Left cardiac atrium (tissue), 4 donors: ENCODE measurements around the gene CRELD1. TPM values are rescaled to one million over a fixed set of nuclear protein-coding genes. Genes with fewer than 3 reads are reported as not detected.
"Not testable (repeated sequence)": the region's sequence is repeated elsewhere in the genome, so short reads cannot be mapped to it uniquely, and the experiment has no call there.

Source experiments
- ATAC-seq, 2 donors: fragments of 200-7000 bp; cut with Tn5 transposase; one replicate each; pipeline ENCODE4 v1.9.1; 2020; ENCODE audit warnings: mild to moderate bottlenecking in 2 of 2, moderate library complexity in 2 of 2
- DNase-seq: peaks from one replicate; pipeline ENCODE4 v3.0.0-alpha.2; 2020
- intact Hi-C, 2 donors: fragments of 100-400 bp; cut with DNase I; formaldehyde crosslinking; loops; one replicate each; pipeline versions ENCODE4 v1.14.1 to v1.15.1; 2022 to 2023
- total RNA-seq, 2 donors: library from RNA; stranded (reverse); fragmentation: NEBNext Ultra II Directional; extraction: Animal tissue kit (Norgen Biotek cat#: 25700); gene quantifications; one replicate each; pipeline ENCODE4 v1.2.1, GENCODE V29; 2021
- donor health status: DM: no; HTN: yes; CAD: no.
- donor health status: DM: no; HTN: yes; CAD: no; lungs with severe emphysema.
- donor health status: DM: yes; HTN: yes; CAD: no.
- donor health status: Dilated cardiomyopathy.

The CRELD1 gene
- total RNA-seq, 2 donors from 2014 or later: 47.4 to 59.8 TPM

DNA sequence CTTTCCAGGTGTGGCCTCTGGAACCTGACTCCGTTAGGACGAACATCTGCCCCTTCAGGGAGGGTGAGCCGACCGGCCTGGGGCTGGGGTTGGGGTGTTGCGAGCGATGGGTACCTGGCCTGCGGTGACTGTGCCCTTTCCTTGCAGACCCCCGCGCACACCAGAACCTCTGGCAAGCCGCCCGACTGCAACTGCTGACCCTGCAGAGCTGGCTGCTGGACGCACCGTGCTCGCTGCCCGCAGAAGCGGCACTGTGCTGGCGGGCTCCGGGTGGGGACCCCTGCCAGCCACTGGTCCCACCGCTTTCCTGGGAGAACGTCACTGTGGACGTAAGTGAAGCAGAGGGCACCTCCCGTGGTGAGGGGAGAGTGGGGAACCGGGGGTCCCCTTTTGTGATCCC lies 5.5 kb upstream of the CRELD1 start:
- no peak for ATAC-seq
- intact Hi-C loops: no loop called here
- no peak for DNase-seq

DNA sequence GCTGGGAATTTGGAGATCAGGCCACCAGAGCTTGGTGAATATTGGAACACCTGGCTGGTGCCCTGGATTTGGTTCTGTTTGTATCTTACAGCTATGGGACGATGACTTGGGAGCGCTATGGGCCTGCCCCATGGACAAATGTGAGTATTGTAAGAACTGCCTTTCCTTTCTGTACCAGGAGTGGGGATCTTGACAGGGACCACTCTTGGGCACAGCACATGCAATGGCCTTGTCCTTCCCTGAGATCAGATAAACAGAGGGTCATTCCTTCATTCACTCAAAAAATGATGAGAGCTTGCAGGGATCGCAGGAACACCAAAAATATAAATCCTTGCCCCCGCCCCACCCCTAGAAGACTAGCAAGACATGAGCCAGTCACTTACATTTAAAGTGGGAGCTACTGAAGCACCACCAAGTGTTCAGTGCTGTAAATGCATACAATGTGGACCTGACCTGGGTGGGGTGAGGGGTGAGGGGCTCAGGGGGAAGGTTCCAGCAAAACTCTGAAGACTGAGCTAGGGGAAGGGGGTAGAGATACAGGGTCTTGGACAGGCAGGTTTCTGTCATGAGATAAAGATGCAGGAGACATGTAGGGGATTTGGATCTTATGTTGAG lies 2.7 kb upstream of the CRELD1 start:
- ATAC-seq: no peak
- no peak for DNase-seq
- intact Hi-C loops: no loop called here

DNA sequence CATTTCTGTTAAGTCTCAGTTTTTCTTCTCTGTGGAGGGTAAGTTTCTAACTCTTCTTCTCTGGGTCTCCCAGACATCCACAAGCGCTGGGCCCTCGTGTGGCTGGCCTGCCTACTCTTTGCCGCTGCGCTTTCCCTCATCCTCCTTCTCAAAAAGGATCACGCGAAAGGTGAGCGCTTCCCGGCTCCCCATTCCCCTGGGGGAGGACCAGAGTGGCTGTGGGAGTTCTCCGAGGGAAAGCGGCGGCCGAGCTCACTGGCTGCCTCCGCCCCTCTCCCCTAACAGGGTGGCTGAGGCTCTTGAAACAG lies 1.1 kb upstream of the CRELD1 start:
- DNase-seq: no peak
- no peak for ATAC-seq
- intact Hi-C loops: no loop called here

DNA sequence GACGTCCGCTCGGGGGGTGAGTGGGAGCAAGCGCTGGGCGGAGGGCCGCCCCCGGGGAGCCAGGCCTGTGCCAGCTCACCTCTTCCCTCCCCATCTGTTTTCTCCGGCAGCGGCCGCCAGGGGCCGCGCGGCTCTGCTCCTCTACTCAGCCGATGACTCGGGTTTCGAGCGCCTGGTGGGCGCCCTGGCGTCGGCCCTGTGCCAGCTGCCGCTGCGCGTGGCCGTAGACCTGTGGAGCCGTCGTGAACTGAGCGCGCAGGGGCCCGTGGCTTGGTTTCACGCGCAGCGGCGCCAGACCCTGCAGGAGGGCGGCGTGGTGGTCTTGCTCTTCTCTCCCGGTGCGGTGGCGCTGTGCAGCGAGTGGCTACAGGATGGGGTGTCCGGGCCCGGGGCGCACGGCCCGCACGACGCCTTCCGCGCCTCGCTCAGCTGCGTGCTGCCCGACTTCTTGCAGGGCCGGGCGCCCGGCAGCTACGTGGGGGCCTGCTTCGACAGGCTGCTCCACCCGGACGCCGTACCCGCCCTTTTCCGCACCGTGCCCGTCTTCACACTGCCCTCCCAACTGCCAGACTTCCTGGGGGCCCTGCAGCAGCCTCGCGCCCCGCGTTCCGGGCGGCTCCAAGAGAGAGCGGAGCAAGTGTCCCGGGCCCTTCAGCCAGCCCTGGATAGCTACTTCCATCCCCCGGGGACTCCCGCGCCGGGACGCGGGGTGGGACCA lies 632 bp upstream of the CRELD1 start:
- ATAC-seq (peak; percentile 80 to 89), DNase-seq (peak; percentile 90)
- intact Hi-C loops: no loop called here

DNA sequence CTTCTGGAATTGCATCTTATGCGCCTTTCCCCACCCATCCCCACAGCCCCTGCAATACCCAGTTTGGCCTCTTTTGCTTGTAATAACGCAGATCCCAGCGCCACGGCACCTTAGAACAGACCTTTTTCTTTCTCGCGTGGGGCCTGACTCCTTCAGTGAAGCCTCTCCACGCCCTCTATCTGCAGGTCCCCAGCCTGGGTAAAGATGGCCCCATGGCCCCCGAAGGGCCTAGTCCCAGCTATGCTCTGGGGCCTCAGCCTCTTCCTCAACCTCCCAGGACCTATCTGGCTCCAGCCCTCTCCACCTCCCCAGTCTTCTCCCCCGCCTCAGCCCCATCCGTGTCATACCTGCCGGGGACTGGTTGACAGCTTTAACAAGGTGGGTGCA lies 594 bp downstream of the CRELD1 start:
- ATAC-seq (no peak), DNase-seq (no peak)
- intact Hi-C loops: no loop called here

DNA sequence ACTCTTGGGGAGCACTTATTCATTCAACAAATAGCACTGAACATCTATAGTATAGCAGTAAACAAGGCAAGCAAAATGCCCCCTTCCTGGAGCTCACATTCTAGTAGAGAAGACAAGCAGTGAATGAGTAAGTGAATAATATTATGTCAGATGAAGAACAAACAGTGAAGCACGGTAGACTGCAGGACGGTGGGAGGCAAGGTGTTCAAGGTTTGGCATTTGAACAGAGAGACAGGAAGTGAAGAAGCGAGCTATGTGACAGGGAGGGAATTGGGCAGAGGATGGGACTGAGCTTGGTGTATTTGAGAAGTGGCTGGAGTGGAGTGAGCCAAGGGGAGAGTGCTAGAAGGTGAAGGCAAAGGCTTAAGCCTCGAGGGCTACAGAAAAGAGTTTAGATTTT lies 1.4 kb downstream of the CRELD1 start:
- DNase-seq (no peak), ATAC-seq (no peak)
- intact Hi-C loops: no loop called here

DNA sequence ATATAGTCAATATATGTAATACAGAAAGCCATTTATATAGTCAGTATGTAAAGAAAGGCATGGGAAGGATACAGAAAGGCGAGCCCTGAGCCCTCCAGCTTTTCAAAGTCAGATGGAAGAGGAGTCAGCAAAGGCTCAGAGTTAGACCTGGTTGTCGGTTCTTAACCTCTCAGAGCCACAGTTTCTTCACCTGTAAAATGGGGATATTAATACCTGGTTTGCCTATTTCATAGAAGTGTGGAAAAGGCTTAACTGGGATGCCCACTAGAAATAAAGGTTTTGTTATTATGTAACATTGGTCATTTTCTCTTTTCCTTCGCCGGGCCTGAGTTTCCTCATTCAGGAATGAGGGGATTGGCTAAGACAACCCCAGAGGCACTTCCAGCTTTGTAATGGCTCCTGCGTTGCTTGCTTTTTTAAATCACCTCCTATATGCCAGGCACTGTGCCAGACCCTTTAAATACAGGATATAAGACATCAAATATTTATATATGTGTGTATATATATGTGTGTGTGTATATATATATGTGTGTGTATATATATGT lies 2.4 kb downstream of the CRELD1 start:
- DNase-seq (no peak), ATAC-seq (no peak)
- intact Hi-C loops: no loop called here

DNA sequence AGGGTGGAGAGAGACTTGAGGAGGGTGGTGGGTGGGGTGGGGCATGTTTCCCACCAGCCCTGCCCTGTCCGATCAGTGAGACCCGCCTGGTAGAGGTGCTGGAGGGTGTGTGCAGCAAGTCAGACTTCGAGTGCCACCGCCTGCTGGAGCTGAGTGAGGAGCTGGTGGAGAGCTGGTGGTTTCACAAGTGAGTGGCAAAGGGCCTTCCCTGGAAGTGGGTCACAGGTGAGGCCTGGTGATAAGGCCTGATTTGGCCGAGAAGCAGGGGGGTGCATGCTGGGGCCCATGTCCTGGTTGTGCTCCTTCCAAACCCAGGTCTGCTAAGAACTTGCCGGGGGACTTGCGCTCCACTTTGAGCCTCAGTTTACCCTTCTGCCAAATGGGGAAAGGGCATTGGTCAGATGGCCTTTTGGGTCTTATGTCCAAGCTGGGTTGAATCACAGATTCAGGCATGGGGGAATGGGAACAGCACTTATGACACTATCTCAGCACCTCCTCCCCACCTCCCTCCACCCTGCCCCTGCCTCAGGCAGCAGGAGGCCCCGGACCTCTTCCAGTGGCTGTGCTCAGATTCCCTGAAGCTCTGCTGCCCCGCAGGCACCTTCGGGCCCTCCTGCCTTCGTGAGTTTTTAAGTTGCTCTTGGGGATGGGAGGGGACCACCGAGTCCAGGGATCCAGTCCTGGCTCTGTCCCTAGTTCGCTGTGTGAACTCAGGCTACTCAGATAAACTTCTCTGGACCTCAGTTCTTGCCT lies 4.0 kb downstream of the CRELD1 start:
- no peak for ATAC-seq
- intact Hi-C loops: no loop called here
- no peak for DNase-seq

DNA sequence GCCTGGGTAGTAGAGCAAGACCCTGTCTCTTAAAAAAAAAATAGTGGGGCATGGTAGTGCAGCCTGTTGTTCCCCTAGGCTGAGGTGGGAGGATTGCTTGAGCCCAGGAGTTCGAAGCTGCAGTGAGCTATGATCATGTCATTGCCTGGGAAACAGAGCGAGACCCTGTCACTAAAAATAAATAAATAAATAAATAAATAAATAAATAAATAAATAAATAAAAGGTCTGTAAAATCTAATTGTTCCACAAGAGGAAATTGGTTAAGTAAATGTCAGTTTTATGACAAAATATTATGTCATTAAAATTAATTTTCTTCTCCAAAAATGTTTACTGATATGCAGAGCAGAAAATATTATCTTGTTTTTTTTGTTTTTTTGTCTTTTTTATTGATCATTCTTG lies 5.3 kb downstream of the CRELD1 start:
- no peak for ATAC-seq
- DNase-seq: no peak
- intact Hi-C loops: no loop called here

DNA sequence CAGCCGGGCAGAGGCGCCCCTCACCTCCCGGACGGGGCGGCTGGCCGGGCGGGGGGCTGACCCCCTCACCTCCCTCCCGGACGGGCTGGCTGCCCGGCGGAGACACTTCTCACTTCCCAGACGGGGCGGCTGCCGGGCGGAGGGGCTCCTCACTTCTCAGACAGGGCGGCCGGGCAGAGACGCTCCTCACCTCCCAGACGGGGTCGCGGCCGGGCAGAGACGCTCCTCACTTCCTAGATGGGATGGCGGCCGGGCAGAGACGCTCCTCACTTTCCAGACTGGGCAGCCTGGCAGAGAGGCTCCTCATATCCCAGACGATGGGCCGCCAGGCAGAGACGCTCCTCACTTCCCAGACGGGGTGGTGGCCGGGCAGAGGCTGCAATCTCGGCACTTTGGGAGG lies 6.3 kb downstream of the CRELD1 start:
- intact Hi-C loops, DNase-seq, ATAC-seq: not testable (repeated sequence)

DNA sequence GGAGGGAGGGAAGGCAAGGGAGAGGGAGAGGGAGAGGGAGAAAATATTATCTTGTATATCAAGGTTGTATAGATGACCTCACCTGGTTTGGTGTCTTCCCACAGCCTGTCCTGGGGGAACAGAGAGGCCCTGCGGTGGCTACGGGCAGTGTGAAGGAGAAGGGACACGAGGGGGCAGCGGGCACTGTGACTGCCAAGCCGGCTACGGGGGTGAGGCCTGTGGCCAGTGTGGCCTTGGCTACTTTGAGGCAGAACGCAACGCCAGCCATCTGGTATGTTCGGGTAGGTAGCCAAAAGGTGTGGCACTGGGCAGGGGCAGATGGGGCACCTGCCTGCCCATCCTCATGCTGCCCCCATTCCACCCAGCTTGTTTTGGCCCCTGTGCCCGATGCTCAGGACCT lies 7.1 kb downstream of the CRELD1 start:
- DNase-seq: no peak
- ATAC-seq: no peak
- intact Hi-C loops: no loop called here

DNA sequence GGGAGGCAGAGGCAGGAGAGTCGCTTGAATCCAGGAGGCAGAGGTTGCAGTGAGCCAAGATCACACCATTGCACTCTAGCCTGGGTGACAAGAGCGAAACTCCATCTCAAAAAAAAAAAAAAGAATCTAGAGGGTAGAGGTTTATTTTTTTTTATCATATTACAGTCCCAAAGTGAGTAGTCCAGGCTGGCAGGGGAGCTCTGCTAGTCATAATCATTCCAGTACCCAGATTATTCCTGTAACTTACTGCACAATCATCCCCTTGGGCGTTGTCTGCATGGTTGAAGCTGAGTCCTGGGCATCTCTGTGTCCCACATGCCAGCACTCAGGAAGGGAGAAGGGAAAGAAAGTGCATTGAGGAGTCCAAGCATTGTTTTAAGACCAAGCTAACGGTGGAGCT lies 8.5 kb downstream of the CRELD1 start:
- no peak for DNase-seq
- no peak for ATAC-seq
- intact Hi-C loops: no loop called here

DNA sequence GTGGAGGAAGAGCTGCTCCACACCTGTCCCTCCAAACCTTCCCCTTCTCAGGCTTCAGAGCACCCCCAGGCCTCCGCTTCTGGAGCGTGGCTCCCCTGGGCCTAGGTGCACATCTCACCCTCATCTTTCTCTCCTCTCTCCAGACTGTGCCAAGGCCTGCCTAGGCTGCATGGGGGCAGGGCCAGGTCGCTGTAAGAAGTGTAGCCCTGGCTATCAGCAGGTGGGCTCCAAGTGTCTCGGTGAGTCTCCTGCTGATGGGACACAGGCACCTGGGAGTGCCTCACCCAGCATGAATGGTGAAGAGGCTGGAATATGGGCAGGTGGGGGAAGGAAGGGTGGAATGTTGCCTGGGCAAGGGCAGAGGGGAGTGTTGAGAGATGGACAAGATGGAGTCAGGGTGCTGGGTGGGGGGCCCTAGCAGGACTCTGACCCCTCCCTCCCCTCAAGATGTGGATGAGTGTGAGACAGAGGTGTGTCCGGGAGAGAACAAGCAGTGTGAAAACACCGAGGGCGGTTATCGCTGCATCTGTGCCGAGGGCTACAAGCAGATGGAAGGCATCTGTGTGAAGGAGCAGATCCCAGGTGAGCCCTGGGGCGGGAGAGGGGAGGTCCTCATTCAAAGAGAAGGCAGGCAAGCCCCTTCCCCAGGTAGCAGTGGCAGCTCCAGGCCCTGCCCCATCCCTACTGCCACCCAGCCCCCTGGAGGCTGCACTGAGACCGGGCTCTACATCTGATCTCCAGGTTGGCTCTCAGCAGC lies 9.5 kb downstream of the CRELD1 start:
- intact Hi-C loops: no loop called here
- ATAC-seq (no peak), DNase-seq (no peak)

DNA sequence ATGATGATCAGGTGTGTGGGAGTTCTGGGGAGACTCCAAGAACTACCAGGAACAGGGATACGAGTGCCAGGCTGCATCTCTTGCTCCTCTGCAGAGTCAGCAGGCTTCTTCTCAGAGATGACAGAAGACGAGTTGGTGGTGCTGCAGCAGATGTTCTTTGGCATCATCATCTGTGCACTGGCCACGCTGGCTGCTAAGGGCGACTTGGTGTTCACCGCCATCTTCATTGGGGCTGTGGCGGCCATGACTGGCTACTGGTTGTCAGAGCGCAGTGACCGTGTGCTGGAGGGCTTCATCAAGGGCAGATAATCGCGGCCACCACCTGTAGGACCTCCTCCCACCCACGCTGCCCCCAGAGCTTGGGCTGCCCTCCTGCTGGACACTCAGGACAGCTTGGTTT lies 10.6 kb downstream of the CRELD1 start:
- ATAC-seq (no peak), DNase-seq (no peak)
- intact Hi-C loops: no loop called here

DNA sequence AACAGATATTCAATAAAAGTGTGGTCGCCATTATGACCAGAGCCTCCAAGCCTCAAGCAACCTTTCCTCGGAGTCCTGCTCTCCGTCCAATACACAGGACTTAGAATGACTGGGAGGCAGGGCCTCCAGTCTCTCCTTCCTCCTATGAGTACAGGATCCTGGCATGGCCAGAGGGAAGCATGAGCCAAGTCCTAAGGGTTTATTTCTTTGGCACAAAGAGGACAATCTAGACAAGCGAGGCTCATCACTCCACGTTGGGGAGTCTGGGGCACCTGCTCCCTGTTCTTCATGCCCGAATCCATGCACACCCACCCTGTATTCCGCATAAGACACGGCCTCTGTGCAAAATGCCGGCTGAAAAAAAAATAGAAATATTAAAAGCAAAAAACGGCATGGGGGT lies 11.7 kb downstream of the CRELD1 start:
- intact Hi-C loops: no loop called here
- ATAC-seq: no peak
- no peak for DNase-seq

DNA sequence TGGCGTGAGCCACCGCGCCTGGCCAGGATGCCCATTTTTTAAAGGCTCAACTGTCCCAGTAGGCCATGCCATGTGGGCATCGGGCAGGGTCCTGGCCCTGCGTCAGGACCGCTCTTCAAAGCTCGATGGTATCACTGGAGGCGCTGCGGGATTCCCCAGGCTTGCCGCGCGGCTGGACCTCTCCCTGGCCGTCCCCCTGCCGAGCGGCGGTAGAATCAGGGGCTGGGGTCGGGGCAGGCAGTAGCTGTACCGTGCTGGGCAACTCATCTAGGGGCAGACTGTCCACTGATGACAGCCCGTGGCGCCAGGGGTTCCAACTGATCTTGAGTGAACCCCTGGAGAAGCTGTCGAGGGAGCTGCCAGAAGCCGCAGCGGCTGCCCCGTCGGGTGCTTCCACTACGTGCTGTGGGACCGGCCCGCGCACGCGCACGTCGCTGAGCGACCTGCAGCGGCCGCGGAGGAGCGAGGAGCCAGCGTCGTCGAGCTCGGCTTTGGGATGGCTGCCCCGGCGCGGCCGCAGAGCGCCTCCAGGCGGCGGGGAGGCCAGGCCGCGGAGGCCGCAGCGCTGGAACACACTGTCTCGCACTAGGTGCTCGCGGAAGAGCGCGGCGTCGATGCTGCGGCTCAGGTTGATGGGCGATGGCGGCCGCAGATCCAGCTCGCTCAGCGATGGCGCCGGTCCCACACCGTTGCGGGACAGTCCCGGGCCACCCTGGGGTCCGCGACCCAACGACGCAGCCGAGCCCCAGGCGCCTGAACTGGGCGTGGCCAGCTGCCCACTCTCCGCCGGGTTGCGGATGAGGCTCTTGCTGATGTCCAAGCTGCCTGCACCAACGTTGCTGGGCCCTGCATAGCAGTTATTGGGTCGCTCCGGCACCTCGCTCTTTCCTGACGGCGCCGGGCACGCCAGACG lies 12.7 kb downstream of the CRELD1 start:
- ATAC-seq (peak; percentile 87 to 89), DNase-seq (peak; percentile 93)
- intact Hi-C loops: no loop called here

DNA sequence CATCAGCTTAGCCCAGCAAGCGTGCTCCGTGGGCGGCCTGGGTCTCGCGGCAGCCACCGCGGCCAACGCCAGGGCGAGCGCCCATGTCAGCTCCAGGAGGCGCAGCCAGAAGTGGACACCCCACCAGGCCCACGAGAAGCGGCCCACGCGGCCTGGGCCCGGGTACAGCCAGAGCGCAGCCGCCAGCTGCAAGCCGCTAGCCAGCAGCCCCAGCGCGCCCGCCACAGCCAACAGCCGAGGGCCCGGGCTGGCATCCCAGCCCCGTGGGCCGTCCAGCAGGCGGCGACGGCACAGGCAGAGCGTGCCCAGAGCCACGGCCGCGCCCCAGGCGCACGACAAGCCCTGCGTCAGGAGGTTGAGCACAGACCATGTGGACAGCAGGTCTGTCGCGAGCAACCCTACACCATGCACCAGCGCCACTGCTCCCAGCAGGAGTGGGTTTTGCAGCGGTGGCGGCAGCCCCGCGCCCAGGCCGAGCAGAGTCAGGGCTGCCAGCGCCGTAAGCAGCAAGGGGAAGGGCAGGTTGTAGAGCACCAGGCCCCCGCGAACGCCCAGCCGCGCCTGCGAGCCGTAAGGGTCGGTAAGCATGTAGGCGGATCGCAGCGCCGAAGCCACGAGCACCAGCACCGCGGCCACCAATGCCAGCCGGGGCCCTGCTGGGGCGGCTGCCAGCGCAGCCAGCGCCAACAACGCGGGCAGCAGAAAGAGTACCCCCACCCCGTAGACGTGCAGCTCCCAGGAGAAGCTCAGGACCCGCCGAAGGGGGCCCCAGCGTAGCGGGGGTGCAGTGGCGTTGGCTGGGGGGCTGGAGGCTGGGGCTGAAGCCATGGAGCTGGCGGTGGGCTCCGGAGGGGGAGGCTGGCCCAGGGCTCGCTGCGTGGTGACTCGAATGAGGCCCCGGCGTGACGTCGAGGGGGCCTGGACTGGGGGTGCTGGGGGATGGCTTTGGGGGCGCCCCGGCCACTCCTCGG lies 13.7 kb downstream of the CRELD1 start:
- intact Hi-C loops: no loop called here
- DNase-seq (peak; percentile 79), ATAC-seq (peak; percentile 86 to 87)

DNA sequence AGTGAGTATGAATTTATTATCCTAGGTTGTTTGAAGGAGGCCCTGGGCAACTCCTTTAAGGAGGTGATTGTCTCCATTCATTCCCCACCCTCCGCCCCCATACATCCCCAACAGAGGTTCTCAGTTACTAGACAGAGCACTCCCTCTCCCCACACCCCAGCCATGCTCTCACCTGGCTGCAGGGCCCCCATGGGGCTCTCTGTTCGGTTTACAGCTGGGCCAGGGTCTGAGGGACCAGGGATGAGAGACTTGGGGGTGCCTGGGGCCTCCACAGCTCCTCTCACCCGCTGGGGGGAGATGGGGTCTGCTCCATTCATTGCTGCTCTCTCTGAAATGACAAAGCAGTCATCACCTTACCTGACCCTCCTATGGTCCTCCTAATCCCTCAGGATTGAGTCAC lies 15.0 kb downstream of the CRELD1 start:
- DNase-seq (no peak), ATAC-seq (no peak)
- intact Hi-C loops: no loop called here
